ENCODE measurements around the gene MCOLN2.
"Not testable (repeated sequence)": the region's sequence is repeated elsewhere in the genome, so short reads cannot be mapped to it uniquely, and the experiment has no call there.

- TF ChIP-seq CTCF (IDR thresholded peaks at IDR 0.05; ENCODE audit: low read length); EZH2 (IDR thresholded peaks at IDR 0.05; ENCODE audit: borderline replicate concordance, low read length): not testable (repeated sequence)
Measured at GRCh38 chr1:84986561-84986960, 10.4 kb downstream of the MCOLN2 start.
